ENCODE data around the gene CHRNB4. TPM values are rescaled to one million over a fixed set of nuclear protein-coding genes. Genes with fewer than 3 reads are reported as not detected.

The CHRNB4 gene
- total RNA-seq, 6 experiments from 2014 or later: 0.53 TPM; not detected in 5

- 85% methylated on average over 19 of the region's 29 CpGs for WGBS (ENCODE audit: insufficient coverage, low coverage, low lambda C conversion rate, missing lambda C conversion rate)
Measured at GRCh38 chr15:78629031-78629715, 11.8 kb downstream of the CHRNB4 start.

GRCh38 chr15:78628227-78628626 is 12.8 kb downstream of the CHRNB4 start:
- H3K27me3 ChIP-seq: no peaks in the 10 kb centered on the region
- no peak overlapping the region for H3K4me3 ChIP-seq
- ATAC-seq (no peak), DNase-seq (no peak)
- H3K36me3 ChIP-seq: no peaks in the 10 kb centered on the region
- TF ChIP-seq CTCF (IDR thresholded peaks at IDR 0.05) (no peak), POLR2A (IDR thresholded peaks at IDR 0.05) (no peak)
- 78% methylated on average over 3 of the region's 6 CpGs for whole genome bisulfite sequencing (ENCODE audit: insufficient coverage, low coverage, low lambda C conversion rate, missing lambda C conversion rate)
- H3K27ac ChIP-seq: no peak overlapping the region
- H3K4me1 ChIP-seq: no peaks in the 10 kb centered on the region
- no peaks in the 10 kb centered on the region for H3K9me3 ChIP-seq
- intact Hi-C loops (cut with DNase I): no loop called here

More at GRCh38 chr15:78629031-78629715, 11.8 kb downstream of the CHRNB4 start:
- Histone ChIP-seq H3K4me3 (no peak overlapping the region), H3K4me1 (no peaks in the 10 kb centered on the region), H3K27me3 (no peaks in the 10 kb centered on the region), H3K27ac (no peak overlapping the region), H3K36me3 (no peaks in the 10 kb centered on the region), H3K9me3 (no peaks in the 10 kb centered on the region)
- ATAC-seq (no peak), DNase-seq (no peak)
- intact Hi-C loops (cut with DNase I): no loop called here
- TF ChIP-seq CTCF (IDR thresholded peaks at IDR 0.05) (no peak), POLR2A (IDR thresholded peaks at IDR 0.05) (no peak)

GRCh38 chr15:78627348-78627747 is 13.7 kb downstream of the CHRNB4 start:
- Histone ChIP-seq H3K4me1 (no peaks in the 10 kb centered on the region), H3K36me3 (no peaks in the 10 kb centered on the region), H3K27me3 (no peaks in the 10 kb centered on the region), H3K4me3 (no peak overlapping the region), H3K9me3 (no peaks in the 10 kb centered on the region), H3K27ac (no peak overlapping the region)
- no peak for TF ChIP-seq POLR2A (IDR thresholded peaks at IDR 0.05)
- no peak for TF ChIP-seq CTCF (IDR thresholded peaks at IDR 0.05)
- DNase-seq: no peak
- no peak for ATAC-seq
- intact Hi-C loops (cut with DNase I): no loop called here
- 54% methylated on average over 5 of the region's 8 CpGs for WGBS (ENCODE audit: insufficient coverage, low coverage, low lambda C conversion rate, missing lambda C conversion rate)

- Histone ChIP-seq H3K27ac (no peak overlapping the region), H3K27me3 (no peaks in the 10 kb centered on the region), H3K4me3 (no peak overlapping the region), H3K4me1 (no peaks in the 10 kb centered on the region), H3K36me3 (no peaks in the 10 kb centered on the region), H3K9me3 (no peaks in the 10 kb centered on the region)
- ATAC-seq (no peak), DNase-seq (no peak)
- no peak for TF ChIP-seq CTCF (IDR thresholded peaks at IDR 0.05)
- TF ChIP-seq POLR2A (IDR thresholded peaks at IDR 0.05): no peak
- intact Hi-C loops (cut with DNase I): no loop called here
- WGBS (ENCODE audit: insufficient coverage, low coverage, low lambda C conversion rate, missing lambda C conversion rate): 63% methylated on average over 6 of the region's 6 CpGs
Measured at GRCh38 chr15:78626381-78626995, 14.5 kb downstream of the CHRNB4 start.

Data from right lobe of liver (tissue), 6 donors.